Transverse colon (tissue), 4 donors: ENCODE measurements around the gene UMOD. TPM values are rescaled to one million over a fixed set of nuclear protein-coding genes. Genes with fewer than 3 reads are reported as not detected.

ENCODE experiments used
- DNase-seq: peaks from one replicate; pipeline ENCODE4 v3.0.0-alpha.2; 2019
- H3K27ac ChIP-seq, 4 donors: fragments of 200-600 bp; sonication (generic); 2 replicates each; pipeline ENCODE4 v1.5.1; 2016 to 2018; ENCODE audit warnings: inconsistent platforms in 4 of 4
- H3K27me3 ChIP-seq: fragments of 200-600 bp; sonication (generic); 2 replicates; pipeline ENCODE4 v1.5.1; 2017; ENCODE audit warnings: inconsistent platforms
- H3K36me3 ChIP-seq, 4 donors: fragments of 200-600 bp; sonication (generic); 2 replicates each; pipeline ENCODE4 v1.5.1; 2017 to 2019; ENCODE audit warnings: inconsistent platforms in 4 of 4
- H3K4me1 ChIP-seq, 4 donors: fragments of 200-600 bp; sonication (generic); 2 replicates each; pipeline ENCODE4 v1.5.1; 2017 to 2020; ENCODE audit warnings: inconsistent platforms in 4 of 4
- H3K4me3 ChIP-seq, 4 donors: fragments of 200-600 bp; sonication (generic); 1 replicate in 1 of 4; 2 replicates in 3 of 4; pipeline versions ENCODE4 v1.5.1 to v1.6.1; 2017 to 2019; ENCODE audit warnings: inconsistent platforms in 4 of 4
- H3K9me3 ChIP-seq, 2 donors: fragments of 200-600 bp; sonication (generic); 2 replicates each; pipeline ENCODE4 v1.5.1; 2017 to 2019; ENCODE audit warnings: inconsistent platforms in 2 of 2
- EP300 ChIP-seq: sonication (generic); formaldehyde crosslinking; IDR thresholded peaks from one replicate; pipeline ENCODE4 v1.6.1; 2017; ENCODE audit warnings: antibody characterized with exemption, low read depth
- POLR2A ChIP-seq: fragments of 450-650 bp; IDR thresholded peaks from one replicate; pipeline ENCODE4 v1.6.1; 2016; ENCODE audit warnings: antibody characterized with exemption, mild to moderate bottlenecking, moderate library complexity
- POLR2AphosphoS5 ChIP-seq, 3 donors: sonication (generic); formaldehyde crosslinking; IDR thresholded peaks; one replicate each; pipeline ENCODE4 v1.6.1; 2016; ENCODE audit warnings: antibody characterized with exemption in 3 of 3
- WGBS, 2 donors: methylation state at CpG; one replicate each; pipeline ENCODE4 v1.1.5; 2018; ENCODE audit warnings: low coverage in 1 of 2; 5-methylcytosine and 5-hydroxymethylcytosine counted together
- in situ Hi-C, 4 donors: fragments of 200-750 bp; cut with MboI; loops; one replicate each; pipeline versions ENCODE4 v1.15.0 to v1.15.1; 2017; ENCODE audit warnings: low sequenced_read_pairs in 3 of 4, low pct_ligation_motif_present in 1 of 4, low pct_unique_long_range_greater_than_20kb in 1 of 4
- intact Hi-C: fragments of 100-400 bp; cut with DNase I; formaldehyde crosslinking; loops from one replicate; pipeline ENCODE4 v1.15.1; 2023; ENCODE audit warnings: low total_unique reads
- total RNA-seq, 4 donors: library from RNA; depleted of rRNA; stranded (reverse); fragments of >200 nt; gene quantifications; one replicate each; pipeline ENCODE4 v1.1.0, GENCODE V29; 2016
- TF ChIP-seq, protein P1 (sequence below), 5 experiments: fragments of 200-600 bp in 3 of 5; fragments of 450-650 bp in 2 of 5; sonication (generic) in 3 of 5; IDR thresholded peaks; 1 replicate in 2 of 5; 2 replicates in 3 of 5; pipeline ENCODE4 v1.5.1; 2016 to 2017; ENCODE audit warnings: antibody characterized with exemption in 5 of 5, inconsistent platforms in 3 of 5, mild to moderate bottlenecking in 2 of 5, moderate library complexity in 1 of 5

The UMOD gene
- total RNA-seq, 4 donors from 2014 or later: not detected

DNA sequence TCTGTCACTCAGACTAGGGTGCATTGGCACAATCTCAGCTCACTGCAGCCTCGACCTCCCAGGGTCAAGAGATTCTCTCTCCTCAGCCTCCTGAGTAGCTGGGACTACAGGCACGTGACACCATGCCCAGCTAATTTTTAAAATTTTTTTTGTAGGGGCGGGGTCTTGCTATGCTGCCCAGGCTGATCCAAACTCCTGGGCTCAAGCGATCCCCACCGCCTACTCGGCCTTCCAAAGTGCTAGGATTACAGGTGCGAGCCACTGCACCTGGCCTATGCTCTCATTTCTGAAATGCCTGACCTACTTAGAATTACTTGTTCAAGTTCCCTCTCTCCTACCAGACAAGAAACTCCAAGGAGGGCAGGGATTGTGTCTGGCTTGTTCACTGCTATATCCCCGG lies 20.1 kb downstream of the UMOD start:
- Histone ChIP-seq H3K27me3 (no peaks in the 10 kb centered on the region), H3K4me3 (no peak overlapping the region), H3K4me1 (no peaks in the 10 kb centered on the region), H3K27ac (no peak overlapping the region), H3K9me3 (no peaks in the 10 kb centered on the region), H3K36me3 (no peaks in the 10 kb centered on the region)
- WGBS, 2 donors: 89% methylated on average over 8 of the region's 8 CpGs
- intact Hi-C loops (no loop called here), in situ Hi-C loops (no loop called here)
- no peak for DNase-seq
- TF ChIP-seq EP300: no peak
- TF ChIP-seq POLR2A: no peak
- TF ChIP-seq, protein P1, sequence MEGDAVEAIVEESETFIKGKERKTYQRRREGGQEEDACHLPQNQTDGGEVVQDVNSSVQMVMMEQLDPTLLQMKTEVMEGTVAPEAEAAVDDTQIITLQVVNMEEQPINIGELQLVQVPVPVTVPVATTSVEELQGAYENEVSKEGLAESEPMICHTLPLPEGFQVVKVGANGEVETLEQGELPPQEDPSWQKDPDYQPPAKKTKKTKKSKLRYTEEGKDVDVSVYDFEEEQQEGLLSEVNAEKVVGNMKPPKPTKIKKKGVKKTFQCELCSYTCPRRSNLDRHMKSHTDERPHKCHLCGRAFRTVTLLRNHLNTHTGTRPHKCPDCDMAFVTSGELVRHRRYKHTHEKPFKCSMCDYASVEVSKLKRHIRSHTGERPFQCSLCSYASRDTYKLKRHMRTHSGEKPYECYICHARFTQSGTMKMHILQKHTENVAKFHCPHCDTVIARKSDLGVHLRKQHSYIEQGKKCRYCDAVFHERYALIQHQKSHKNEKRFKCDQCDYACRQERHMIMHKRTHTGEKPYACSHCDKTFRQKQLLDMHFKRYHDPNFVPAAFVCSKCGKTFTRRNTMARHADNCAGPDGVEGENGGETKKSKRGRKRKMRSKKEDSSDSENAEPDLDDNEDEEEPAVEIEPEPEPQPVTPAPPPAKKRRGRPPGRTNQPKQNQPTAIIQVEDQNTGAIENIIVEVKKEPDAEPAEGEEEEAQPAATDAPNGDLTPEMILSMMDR (IDR thresholded peaks at IDR 0.05): no peak
- TF ChIP-seq POLR2AphosphoS5 (IDR thresholded peaks at IDR 0.05): no peak

DNA sequence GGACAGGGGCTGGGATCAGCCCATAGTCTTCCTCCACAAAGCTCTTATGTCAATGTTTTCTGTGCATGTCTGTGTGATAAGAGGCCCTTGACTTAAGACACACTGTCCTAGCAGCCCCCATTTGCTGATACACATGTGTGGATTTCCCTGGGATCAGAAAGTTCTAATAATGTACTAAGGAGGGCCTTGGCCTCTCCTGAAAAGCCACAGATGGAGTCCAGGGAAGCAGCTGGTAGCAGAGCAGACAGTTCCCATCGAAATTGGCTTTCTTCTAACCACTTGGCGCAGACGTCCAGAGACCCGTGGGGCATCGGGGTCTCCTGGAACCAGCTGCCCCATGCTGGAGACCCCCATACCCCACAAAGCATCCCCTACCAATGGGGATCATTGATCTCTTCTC lies 20.9 kb downstream of the UMOD start:
- H3K27me3 ChIP-seq: no peaks in the 10 kb centered on the region
- no peak overlapping the region for H3K4me3 ChIP-seq
- in situ Hi-C loops: no loop called here
- H3K36me3 ChIP-seq: no peaks in the 10 kb centered on the region
- intact Hi-C loops: no loop called here
- 76% methylated on average over 5 of the region's 5 CpGs; no CpG with 5 or more reads in 1 of the 2 donors for WGBS, 2 donors
- TF ChIP-seq, protein P1 (IDR thresholded peaks at IDR 0.05): no peak
- no peak for TF ChIP-seq POLR2A
- TF ChIP-seq EP300: no peak
- no peak for TF ChIP-seq POLR2AphosphoS5 (IDR thresholded peaks at IDR 0.05)
- H3K9me3 ChIP-seq: no peaks in the 10 kb centered on the region
- no peaks in the 10 kb centered on the region for H3K4me1 ChIP-seq
- H3K27ac ChIP-seq: no peak overlapping the region
- DNase-seq: no peak

DNA sequence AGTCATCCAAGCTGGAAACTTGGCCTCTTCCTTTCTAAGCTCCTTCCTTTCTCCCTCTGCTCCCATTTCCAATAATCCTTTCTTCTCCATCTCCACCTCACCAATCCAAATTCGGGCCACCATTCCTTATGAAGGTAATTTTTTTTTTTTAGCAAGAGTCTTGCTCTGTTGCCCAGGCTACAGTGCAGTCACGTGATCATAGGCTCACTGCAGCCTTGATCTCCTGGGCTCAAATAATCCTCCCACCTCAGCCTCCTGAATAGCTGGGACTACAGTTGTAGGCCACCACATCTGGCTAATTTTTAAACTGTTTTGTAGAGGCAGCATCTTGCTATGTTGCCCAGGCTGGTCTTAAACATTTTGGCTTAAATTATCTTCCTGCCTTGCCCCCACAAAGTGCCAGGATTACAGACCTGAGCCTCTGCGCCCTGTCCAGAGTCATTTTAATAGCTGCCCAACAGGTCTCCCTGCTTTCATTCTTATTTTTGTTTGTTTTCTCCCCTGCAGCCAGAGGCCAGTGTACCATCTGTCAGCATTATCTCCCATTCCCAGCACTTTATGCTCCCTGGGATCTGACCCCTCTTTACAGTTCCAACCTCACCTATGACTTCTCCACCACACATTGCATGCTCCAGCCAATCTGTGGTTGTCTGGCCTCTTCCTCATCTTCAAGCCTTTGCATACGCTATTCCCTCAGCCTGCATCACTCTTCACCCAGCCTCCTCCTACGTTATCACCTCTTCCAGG lies 22.9 kb downstream of the UMOD start:
- no peaks in the 10 kb centered on the region for H3K36me3 ChIP-seq
- no peak overlapping the region for H3K4me3 ChIP-seq
- H3K27me3 ChIP-seq: no peaks in the 10 kb centered on the region
- no peak for DNase-seq
- intact Hi-C loops (loop anchor here (10.0 kb wide), 1 partner anchor 55 kb away; no protein-coding TSS in a partner anchor), in situ Hi-C loops (no loop called here)
- no peaks in the 10 kb centered on the region for H3K9me3 ChIP-seq
- no peak overlapping the region for H3K27ac ChIP-seq
- H3K4me1 ChIP-seq: peaks cover 0 to 5% (median 0%) of the 10 kb centered on the region in 4 donors
- WGBS, 2 donors: 67 to 81% methylated on average over 5 of the region's 5 CpGs
- TF ChIP-seq POLR2A: no peak
- TF ChIP-seq, protein P1 (IDR thresholded peaks at IDR 0.05): no peak

DNA sequence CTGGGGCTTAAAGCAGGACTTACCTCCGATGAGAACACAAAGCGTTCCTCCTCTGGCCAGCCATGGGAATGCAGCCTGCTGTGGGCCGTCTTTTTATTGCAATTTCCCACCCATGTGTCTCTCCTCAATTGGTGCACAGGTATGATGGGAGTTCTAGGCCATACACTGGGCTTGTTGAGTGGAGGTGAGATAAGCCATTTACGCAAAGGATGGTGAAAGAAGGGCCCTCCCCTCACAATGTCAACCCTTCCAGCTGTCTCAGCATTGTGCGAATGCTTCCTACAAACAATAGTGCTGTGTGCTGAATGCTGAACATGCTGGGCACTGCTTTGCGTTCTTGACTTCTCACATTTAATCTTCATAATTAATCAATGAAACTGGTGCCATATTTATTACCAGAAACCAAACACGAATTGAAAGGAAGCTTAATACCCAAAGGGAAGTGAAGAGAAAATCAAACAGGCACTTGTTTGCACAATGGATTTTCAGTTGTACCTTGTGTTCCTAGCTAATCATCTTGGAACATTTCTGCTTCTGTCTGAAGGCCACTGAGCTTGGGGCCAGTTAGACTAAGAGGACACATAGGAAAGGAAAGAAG lies 25.0 kb downstream of the UMOD start, which contains the start of gene GP2:
GP2 (minus strand) TSS at position 70 of the 598 bp plus-strand sequence. CDS start 1,082 bp downstream, outside the sequence.
- H3K4me3 ChIP-seq: no peak within 1 kb of the TSS
- H3K36me3 ChIP-seq: no peaks in the 10 kb centered on the region
- peaks cover 0 to 5% (median 0%) of the 10 kb centered on the region in 4 donors for H3K4me1 ChIP-seq
- in situ Hi-C loops: no loop called here
- no peaks in the 10 kb centered on the region for H3K9me3 ChIP-seq
- peak within 1 kb of the TSS in 1 of 4 donors; percentile 67 for H3K27ac ChIP-seq
- TF ChIP-seq POLR2AphosphoS5 (IDR thresholded peaks at IDR 0.05) (no peak), POLR2A (no peak), EP300 (no peak)
- TF ChIP-seq, protein P1 (IDR thresholded peaks at IDR 0.05): no peak
- 14 to 72% methylated on average over 1 to 7 of the region's 7 CpGs for WGBS, 2 donors
- no peak for DNase-seq
- no peaks in the 10 kb centered on the region for H3K27me3 ChIP-seq
- intact Hi-C loops: loop anchor here (10.0 kb wide), 1 partner anchor 53 kb away; no protein-coding TSS in a partner anchor
